Activated T-cell treated with anti-CD3 and anti-CD28 coated beads for 1 hour (primary cell): ENCODE results near the gene PDZRN3.

Experiments used
- DNase-seq: peaks from one replicate; pipeline ENCODE4 v3.0.0-alpha.2; 2020; ENCODE audit warnings: low read depth

The PDZRN3 gene

GRCh38 chr3:73451301-73451944 is 173.3 kb downstream of the PDZRN3 start:
- DNase-seq: no peak

GRCh38 chr3:73449774-73450173 is 175.0 kb downstream of the PDZRN3 start:
- DNase-seq: no peak

DNA sequence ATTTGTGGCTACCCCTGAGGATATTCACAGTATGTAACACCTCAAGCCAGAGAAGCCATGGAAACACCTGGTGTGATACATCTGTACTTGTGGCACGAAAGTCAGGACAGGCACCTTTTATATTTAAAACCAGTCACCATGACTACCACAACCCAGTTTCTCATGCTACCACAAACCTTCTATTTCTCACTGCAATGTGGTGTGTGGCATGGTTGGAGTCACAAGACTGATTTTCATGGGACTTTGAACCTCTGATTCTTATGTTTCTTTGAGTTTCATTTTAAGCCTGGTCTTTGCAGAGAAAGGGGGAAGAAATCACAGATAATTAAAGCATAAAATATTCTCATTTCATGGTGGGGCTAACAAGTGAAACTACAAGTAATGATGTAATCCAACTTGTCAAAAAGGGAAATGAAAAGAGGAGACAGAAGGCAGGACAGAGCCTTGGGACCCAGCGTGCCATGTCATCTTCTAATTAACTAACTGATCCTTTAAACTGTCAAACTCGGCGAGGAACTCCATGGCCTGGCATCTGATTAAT is 175.9 kb downstream of the PDZRN3 start:
- no peak for DNase-seq

GRCh38 chr3:73448041-73448440 is 176.7 kb downstream of the PDZRN3 start:
- DNase-seq: no peak

DNA sequence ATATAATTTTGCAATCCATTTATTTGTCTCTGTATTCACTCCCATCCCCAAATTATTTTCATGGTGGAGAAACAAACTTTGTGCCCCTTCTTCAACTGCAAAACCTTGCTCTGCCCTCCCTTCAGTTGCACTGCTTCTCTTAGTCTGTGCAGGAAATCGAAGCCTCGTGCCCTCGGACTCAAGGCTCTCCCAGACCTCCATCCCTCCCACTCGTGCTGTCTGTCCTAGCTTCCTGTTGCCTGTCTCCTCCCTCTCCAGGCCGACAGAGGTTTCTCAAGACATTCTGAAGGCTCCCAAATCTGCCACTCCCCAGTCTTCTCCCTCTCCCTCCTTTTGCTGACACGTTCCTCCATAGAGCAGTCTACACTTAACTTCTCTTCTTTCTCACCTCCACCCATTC is 177.6 kb downstream of the PDZRN3 start:
- DNase-seq: no peak

DNA sequence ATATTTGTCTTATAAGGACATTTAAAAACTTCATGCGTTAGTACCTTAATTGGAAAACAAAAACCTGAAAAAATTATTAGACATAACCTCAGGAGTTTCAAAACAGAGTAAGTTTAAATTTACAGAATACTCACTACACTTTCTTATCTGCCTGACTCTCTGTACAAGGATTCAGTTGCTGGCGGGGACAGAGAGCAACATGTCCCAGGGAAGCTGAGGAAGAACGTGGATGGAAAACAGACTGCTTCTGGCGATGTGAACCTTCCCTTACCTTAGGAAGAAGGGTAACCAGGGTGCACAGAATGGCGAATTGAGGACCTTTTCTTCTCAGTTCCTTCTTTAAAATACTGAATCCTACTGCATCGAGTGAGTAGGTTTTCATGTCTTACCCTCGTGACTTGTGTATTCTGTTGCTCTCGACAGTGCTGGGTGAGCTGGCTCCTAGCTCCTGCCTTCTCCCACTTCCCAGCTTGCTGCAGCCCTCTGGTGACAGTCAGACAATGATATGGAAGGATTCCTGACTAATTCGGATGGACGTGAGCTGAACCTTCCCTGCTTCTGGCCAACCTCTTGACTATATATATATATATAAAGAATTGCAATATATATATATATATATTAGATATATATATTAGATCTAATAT is 178.2 kb downstream of the PDZRN3 start:
- no peak for DNase-seq

DNA sequence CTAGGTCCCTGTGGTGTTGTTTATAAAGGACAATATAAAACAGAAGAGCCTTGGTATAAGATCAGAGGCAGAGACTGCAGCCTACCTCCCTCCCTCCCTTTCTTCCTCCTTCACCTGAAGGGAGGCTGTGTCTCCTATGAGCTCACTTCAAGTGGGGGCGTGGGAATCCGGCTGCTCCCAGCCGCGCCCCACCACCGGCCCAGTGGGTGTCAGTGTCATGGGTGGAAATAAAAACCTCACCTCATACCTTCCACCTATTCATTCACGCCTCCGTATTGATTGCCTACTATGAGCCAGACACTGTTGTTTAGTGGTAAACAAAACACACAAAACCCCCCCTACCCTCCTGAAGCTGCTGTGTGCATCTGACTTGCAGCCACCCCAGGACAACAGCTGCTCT is 181.9 kb downstream of the PDZRN3 start:
- DNase-seq: no peak

DNA sequence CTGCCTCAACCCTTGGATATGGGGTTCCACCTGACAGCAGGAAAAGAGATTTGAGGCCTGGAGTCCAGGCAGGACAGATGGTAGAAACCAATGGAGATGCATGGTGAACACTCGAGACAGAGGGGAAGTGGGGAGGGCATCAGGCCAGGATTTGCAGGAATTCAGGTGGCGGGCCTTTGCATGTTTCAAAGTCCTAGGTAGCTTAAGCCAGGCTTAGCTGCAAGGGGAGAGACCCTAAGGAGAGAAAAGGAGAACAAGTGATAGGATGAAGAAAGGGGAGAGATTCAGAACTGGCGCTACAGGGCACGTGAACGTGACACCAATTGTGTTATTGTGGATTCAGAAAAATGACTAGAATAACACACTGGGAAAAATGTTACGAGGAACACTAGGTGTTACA is 182.6 kb downstream of the PDZRN3 start:
- no peak for DNase-seq

- no peak for DNase-seq
These were observed 186.9 kb downstream of the PDZRN3 start for GRCh38 chr3:73437828-73438227.

GRCh38 chr3:73435055-73435454 is 189.7 kb downstream of the PDZRN3 start:
- DNase-seq: no peak

GRCh38 chr3:73433687-73434086 is 191.1 kb downstream of the PDZRN3 start:
- no peak for DNase-seq

DNA sequence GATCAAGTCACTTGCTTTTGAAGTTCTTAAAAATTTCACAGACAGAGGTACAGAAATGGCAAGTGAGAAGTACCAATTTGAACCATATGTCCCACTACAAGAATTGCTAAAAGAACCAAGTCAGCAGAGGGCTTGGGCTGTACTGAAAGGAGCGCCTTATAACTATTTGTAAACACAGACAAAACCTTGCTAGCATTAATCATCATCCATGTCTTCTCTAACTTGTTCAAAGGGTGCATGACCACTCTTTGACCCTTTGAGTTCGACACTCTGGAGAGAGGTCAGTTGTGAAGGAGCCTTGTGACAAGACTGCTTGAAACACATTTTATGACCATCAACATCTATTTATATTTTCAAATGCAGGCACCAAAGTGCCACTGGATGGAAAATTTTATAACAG is 191.7 kb downstream of the PDZRN3 start:
- no peak for DNase-seq

DNA sequence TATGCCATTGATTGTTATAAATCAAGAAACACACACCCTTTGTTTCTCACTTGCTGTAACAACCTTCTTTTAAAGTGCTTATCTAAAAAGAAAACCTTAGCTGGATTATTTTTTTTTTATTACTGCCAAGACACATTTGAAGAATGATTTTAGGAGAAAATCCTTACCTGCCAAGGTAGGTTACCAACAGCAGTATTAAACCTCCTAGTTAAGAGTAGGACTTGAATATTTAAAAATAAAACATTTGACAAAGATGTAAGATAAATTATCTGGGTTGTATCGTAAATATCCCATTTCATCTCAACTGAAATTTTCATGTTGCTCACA is 192.1 kb downstream of the PDZRN3 start:
- no peak for DNase-seq

- DNase-seq: no peak
These were observed 192.6 kb downstream of the PDZRN3 start for GRCh38 chr3:73432023-73432705.

- no peak for DNase-seq
These were observed 193.4 kb downstream of the PDZRN3 start for GRCh38 chr3:73431183-73431900.

DNA sequence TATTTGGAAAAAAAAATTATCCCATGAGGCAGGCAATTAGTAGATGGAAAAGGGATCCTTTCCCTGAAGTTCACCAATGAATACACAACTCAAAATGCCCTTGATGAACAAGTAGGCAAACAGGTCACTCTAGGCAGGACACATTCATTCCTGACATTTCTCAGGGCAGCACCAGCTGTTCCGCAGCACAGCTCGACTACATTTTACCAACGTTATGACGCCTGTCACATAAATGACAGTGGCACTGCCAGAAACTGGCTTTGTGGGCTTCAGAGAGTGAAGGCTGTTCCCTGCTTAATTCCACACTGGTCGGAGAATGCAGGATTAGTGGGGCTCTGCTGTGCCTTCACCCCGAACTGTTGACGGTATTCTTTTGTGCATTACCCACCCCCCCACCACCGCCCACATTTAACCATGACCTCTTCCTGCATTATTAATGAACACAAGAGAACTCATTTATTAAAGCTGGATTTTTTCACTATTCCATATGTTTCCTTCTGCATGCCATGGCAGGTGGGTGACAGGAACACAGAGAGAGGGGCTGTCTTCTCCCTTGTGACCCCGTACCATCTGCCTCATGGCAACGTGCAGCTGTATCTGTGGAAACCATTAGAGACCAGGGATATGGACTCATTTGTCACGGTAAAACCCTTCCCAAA is 197.6 kb downstream of the PDZRN3 start:
- DNase-seq: no peak

DNA sequence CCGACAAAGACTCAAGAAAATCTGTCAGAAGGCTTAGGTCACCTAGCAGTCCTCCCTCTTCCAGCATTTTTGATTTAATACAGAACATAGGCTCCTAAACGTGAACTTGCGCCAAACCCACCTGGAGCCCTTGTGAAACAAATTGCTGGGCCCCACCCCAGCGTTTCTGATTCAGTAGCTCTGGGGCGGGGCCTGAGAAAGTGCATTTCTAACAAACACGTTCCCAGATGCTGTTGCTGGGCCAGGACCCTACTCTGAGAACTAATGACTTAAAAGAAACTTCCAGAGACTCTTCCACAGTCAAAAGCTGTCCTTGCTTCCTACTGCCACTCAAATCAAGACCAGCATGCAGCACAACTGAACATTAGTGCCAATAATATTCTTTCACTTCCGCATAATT is 198.1 kb downstream of the PDZRN3 start:
- no peak for DNase-seq

DNA sequence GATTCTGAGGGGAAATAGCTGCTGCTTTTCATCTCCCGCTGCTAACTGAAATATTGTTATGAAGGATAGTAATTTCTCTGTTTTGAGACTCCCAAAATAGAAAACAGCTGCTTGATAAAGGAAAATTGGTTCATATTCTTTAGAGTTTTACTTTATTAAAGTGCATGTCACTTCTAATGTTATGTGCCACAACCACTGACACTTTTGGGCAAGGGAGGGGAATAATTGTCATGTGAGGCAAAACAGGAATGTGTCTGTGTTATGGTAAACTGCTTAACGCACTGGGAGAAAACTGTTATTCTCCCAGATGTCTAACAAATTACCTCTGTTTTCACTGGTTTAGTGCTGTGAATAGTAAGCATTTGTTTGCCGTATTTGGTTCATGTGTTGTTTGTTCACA is 201.6 kb downstream of the PDZRN3 start:
- no peak for DNase-seq

DNA sequence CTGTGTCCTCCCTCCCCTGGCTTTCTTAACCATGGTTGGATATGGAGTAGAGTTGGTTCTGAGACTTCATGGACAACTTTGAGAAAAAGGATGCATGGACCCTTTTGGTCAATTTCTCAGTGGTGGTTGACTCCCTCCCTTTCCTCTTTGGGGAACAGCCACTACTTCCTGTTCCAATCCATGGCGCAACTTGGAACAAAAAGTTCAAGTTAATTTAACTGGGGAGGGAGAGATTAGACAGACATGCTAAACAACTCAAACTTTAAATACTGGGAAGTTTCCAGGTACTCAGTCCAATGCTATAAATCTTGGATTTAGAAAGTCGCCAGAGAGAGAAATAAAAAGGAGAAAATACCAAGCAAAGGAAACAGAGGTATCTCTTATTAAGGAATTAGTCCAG is 202.2 kb downstream of the PDZRN3 start:
- DNase-seq: no peak

DNA sequence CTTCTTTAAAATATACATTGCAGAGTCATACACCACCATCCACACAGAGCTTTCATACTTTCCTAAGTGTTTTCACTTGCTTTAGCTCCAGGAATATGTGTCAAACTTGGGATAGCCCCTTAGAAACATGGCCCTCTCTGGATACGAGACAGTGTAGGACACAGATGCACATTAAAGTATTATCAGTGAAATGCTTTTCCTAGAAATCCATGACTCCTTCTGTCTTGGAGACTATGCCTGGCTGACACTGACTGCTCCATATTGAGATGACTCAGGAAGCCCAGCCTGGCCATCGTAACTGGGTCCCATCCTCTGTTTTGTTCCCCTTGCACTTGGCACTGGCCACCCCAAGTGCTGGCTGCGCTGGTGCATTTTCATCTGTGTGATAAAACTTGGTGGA is 204.8 kb downstream of the PDZRN3 start:
- no peak for DNase-seq

DNA sequence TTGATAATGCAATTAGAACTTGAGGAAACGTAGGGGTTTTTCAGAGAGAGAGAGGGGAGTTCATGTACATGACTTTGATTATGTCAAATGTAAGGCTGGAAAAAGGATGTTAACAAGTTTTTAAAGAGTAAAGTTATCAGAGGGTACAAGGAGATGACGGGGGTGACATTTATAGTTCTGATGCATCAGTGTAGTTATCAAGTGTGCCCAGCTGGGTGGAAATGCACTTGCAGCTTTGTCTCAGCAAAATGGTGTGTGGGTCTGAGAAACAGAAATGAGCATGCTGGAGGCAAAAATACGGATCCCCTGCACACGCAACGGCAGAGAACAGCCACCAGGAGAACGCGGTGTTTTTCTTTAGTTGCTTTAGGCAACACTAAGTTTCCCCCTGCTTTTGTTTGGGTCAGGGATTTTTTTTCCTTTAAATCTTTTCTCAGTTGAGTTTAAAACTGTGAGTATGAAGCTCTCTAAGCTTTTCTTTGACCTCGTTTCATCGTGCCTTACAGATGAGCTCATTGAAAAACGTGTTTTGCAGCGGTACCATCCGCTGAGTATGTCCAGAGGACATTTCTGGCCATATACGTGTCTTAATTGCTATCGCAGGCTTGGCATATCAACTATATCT is 205.4 kb downstream of the PDZRN3 start:
- DNase-seq: no peak

DNA sequence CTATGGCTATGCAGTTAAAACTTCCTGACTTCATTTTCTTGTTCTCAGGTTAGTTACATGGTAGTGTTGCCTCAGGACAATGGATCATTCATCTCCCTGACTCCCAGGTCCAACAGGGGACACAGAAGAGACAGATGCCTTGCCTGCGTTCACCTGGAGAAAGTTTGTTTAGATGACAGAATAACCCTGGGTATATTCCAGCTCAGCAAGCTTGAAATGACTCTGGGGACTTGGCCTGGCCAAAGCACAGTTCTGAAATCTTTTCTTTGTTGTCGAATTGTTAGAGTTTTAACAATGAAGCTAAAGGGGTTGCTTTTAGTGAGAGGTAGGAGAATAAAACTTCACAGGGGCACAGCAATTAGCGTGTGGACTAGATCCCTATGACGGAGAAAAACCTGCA is 206.1 kb downstream of the PDZRN3 start:
- no peak for DNase-seq
